Measurements from ENCODE around the gene ABLIM1.

Gene ABLIM1

DNA sequence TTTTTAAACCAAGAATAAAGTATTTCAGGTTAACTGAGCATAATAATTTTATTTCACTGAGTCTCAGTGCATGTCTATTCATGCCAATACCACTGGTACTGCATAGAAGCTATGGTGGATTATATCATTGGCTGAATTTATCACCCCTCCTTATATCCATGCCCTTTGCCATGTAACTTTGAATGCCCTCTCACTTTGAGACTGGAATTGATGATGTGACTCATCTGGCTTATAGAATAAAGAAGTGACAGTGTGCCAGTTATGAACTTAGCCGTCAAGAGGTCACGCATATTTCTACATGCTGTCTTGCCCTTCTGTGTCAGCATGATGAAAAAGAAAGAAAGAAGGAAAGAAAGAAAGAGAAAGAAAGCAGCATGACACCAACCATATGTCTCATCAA is 20.7 kb upstream of the ABLIM1 start:
- no peak for DNase-seq

DNA sequence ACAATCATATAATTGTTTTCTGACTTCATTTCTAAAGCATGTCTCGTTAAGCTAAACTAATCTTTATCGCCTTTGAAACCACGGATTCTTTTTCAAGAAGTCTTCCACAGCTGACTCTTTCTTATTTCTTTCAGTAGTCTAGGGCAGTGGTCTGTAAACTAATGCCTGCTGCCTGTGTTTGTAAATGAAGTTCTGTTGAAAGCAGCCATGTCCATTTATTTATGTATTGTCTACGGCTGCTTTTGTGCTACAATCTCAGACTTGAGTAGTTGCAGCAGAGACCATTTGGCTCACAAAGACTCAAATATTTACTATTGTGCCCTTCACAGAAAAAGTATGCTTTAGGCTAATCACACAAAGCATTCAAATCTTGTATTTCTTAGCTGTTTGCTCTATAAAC is 20.3 kb upstream of the ABLIM1 start:
- DNase-seq, result no peak

DNA sequence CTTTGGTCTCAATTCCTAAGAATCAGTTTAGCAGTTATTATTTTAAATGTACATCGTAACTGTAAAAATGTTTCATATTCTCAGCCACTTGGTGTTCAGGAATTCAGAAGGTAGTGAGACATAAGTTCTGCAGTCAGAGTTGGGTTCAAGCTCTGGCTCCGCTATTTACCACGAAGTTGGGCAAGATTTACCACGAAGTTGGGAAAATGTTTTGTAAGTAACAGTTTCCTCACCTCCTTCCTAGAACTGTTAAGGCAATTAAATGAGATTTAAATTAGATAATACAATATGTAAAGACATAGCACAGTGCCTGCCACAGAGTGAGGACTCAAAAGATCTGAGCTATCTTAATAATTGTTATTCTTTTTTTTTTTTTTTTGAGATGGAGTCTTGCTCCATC is 16.3 kb upstream of the ABLIM1 start:
- no peak for DNase-seq

DNA sequence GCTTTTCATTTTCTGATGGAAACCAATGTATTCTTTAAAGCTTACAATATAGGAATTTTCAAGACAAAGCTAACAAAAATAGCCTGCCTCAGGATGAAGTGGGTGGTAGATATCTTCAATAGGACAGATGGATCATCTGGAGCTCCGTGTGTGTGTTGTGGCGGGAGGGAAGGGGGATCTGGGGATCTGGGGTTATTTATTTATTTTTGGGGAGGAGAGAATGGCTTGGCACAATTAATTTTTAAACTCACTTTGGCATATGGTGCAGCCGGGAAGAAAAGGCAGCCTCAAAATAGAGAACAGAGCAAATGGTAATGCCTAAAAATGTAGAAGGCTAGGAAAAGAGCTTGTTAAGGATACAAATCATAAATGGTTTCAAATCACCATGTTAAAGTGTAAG is 11.6 kb upstream of the ABLIM1 start:
- DNase-seq, result no peak

DNA sequence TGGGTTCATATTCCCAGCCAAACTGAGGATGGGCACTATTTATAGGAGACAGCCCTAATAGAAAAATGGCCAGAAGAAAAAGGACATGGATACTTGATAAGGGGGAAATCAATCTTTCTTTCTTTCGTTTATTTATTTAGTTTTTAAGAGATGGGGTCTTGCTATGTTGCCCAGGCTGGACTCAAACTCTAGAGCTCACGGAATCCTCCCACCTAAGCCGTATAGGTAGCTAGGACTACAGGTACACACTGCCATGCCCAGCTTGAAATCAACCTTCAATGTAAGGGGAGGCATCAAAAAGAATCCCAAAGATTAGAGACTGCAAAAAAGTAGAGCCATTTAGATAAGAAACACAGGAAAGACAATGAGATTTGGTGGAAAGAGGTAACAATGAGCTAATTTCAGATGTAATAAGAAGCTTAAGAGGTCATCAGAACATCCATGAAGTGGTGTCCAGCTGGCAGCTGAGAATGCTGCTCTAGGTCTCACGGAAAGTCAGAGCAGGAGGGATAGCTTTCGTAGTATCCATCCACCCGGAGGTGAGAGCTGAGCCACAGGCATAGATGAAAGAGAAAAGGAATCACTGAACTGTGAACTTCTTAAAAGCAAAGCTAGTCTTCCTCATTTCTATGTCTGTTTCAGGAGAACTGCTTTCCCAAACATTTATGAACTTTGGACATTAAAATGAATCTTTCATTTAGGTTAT is 10.5 kb upstream of the ABLIM1 start:
- DNase-seq, result no peak

DNA sequence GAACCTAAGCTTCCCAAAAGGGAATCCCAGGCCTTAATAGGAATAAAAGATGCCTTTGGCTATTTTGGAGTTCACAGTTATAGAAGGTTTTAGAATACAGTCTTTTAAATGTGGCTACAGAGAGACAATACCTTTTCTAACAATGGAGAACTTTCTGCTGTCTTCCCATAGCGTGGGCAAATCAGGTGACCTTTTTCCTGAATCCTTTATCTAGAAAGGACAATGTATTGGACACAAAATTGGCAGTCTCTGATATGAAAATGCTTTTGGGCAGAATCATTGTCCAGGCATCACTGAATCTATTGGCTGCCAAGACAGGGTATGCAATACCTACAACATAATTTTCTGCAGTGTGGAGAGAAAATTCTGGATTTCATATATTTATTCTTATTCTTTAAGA is 7.8 kb upstream of the ABLIM1 start:
- DNase-seq, result no peak

DNA sequence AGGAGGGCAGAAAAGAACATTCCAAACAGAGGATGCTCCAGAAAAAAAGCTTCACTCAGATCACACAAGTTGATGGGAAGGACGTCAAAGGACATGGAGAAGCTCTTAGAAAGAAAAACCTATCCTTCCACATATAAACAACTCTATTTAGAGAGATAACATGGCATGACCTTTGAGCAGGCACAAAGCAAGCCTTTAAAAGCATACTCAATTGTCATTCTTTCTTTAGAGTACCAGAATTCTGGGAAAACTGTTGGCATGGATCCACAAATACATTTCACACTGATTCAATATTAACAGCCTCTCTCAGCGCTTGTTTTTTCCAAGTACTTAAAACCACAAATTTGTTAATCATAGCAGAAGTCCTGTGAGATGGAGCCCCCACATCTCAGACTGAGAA is 7.3 kb upstream of the ABLIM1 start:
- DNase-seq, result no peak

DNA sequence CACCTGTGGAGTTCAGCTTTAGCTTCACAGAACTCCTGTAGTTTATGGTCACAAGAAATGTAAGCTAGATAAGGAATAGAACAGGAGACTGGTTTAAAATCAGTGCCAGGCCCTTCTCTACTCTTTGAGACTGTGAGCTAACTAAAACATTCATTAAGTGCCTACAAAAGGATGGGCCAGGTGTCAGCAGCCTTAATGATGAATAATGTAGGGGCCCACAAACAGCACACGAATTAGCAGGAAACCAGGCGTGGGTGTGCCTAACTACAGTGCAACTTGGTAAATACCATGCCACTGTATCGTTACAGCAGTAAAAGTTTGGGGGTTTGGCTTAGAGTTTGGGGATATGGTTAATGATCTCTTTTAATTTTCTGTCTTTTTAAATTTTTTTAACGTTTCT is 6.1 kb upstream of the ABLIM1 start:
- no peak for DNase-seq

- DNase-seq, result no peak
These were observed 5.6 kb upstream of the ABLIM1 start for GRCh38 chr10:114663626-114664025.

GRCh38 chr10:114662646-114663217 is 4.7 kb upstream of the ABLIM1 start:
- DNase-seq, result no peak

DNA sequence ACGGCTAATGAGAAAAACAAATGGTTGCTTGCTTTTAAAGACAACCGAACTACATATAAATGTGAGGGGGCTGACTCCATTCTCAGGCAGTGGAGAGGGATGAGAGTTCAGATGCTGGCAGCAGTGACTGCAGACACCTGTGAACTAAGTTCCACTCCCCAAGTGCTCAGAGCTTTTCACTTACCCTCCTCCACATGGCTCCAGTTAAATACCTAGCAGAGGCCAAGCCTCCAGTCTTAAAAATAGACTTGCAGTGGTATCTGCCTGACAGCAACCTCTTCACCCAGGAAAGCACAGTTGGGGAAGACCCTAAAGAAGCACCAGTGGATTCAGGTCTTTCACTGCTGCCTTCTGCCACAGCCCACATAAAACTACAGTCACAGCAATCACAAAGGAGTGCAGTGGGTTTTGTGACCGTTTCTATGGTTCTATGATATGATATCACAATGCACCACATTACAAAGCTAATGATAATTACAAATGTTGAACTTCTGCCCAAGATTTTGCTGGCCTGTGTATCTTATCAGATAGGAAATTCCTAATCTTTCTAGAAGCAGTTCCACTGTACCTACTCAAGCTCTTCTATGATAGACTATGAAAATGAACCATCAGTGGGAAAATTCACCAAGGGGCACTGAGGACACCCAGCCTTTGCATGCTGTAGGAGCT is 3.3 kb upstream of the ABLIM1 start:
- no peak for DNase-seq

- no peak for DNase-seq
These were observed 2.4 kb downstream of the ABLIM1 start for GRCh38 chr10:114655671-114656070.

- DNase-seq, result no peak
These were observed 3.1 kb downstream of the ABLIM1 start for GRCh38 chr10:114654822-114655575.

DNA sequence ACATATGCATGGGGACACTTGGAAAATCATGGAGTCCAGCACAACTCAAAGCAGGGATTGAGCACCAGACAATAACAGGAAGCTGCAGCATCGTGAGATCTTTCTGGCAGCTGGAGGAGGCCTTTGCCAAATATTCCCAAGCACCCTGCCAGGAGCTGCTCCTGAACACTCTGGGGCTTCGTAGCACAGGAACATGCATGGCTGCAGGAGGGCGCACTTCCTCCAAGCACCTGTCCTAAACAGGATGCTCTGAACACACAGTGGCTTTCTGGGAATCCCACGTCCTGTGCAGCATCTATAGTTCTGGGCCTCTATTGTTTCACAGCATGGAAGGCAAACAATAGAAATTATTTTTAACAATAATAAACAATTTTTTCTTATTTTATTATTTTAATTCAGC is 4.1 kb downstream of the ABLIM1 start:
- DNase-seq, result no peak

DNA sequence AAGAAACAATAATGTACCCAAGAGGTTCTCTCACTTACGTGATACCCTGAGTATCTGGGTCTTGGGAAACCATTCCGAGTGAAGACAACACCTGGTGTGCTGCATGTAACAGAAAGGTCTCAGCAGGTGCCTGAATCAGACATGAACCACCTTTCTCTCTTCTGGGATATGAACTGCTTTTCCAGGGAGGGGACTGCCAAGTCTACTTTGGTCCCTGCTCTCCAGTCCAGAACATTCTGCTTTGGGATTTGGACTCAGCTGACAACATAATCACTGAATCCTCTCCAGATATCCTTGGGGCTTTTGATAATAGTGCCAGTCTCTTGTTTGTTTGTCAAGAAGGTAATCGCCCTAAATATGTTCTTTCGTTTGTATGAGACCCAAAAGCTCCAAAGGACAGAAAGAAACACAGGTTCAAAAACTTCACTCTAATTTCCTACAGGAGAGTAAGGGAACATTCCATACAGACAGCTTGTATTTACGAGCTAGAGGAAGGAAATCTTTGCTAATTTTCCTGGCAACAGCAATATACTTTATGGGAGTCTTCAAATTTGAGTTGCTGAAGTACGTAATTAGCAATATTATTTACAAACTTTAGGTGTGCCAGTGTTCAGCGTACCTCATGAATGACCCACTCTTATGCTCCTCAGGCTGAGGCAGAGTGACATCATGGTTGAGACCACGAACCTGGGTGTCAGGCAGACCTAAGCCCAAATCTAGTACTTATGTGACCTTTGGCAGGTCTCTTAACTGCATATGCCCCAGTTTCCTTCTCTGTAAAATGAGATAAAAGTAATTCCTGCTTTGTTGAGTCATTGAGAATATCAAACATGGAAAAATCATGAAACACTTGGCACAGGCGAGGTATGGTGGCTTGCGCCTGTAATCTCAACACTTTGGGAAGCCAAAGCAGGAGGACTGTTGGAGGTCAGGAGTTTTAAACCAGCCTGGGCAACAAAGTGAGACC is 5.4 kb downstream of the ABLIM1 start:
- DNase-seq, result no peak

DNA sequence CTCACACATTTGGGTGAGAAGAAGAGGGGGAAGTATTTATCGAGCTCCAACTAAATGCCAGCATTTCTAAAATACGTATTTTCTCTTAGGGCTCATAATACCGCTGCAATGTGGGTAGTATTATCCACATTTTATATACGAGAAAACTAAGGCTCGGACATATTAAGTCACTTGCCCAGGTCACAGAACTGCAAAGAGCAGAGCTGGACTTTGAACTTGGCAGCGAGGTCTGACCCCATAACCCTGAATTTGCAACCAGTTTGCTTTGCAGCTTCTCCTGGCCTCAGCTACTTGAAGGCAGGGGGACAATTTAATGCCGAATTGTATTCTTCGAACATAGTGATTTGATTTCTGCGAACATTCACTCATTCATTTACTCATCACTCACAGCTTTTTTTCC is 7.2 kb downstream of the ABLIM1 start:
- no peak for DNase-seq

DNA sequence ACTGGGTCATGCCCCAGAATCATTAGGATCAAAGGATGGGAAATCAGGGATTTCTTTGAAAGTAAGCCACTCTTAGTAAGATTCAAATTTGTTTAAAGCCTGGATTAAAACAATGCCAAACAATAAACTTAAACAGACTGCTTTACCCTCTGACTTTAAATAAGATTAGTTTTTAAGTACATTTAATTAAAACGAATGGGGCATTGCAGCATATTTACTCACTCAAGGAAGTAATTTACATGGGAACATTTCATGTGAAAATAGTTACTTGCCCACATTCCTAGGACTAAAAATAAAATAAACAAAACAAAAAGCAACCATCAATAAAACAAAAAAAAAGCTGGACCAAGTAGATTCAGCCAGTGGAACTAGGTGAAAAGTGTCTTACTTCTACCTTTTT is 7.8 kb downstream of the ABLIM1 start:
- DNase-seq, result no peak

- no peak for DNase-seq
These were observed 8.7 kb downstream of the ABLIM1 start for GRCh38 chr10:114649217-114649903.

GRCh38 chr10:114648368-114648767 is 9.7 kb downstream of the ABLIM1 start:
- no peak for DNase-seq

DNA sequence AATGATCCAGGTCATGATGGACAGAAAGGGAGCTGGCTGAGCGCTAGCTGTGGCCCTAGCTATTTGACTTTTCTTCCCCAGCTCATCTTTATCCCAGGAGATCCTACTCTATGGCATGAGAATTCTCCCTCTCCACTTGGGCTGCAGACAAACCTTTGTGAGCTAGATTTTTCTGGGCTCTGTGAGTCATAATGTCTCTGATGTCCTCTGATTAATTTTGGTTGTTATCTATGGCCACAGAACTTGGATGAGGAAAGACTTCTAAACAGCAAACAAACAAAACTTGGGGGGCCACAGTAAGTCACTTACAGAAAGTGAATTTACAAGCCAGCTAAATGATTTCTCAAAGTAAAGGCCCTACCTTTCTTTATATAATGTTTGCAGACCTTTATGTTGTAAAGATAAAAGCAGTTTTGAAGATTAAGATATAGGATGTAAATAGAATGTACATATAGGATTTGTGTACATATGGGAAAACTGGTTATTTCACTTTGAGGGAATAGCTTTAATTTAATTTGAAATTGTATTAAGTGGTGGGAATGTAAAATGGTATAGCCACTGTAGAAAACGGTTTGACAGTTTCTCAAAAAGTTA is 10.4 kb downstream of the ABLIM1 start:
- no peak for DNase-seq

- no peak for DNase-seq
These were observed 11.6 kb downstream of the ABLIM1 start for GRCh38 chr10:114646426-114646825.

DNA sequence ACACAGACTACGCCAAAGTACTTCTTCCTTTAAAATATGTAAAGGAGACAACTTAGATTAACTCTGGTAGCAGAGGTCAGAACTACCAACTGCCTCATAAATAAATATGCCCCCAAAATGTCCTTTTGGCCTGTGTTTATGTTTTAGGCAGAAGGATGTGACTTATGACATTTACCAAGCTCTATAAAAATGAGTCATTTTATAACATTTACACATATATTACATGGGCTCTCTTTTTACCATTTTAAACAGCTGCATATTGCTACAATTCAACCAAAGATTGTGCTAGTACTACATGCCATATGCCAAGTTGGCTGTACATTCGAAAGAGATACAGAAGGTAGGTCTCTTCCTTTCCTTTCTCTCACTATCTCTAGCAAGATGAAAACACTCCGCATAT is 12.4 kb downstream of the ABLIM1 start:
- no peak for DNase-seq
